GM12878 (cell line): ENCODE measurements around the gene C1D. TPM values are rescaled to one million over a fixed set of nuclear protein-coding genes. Genes with fewer than 3 reads are reported as not detected.
A peak's percentile ranks its signal among the peaks of the same experiment; 100 is the strongest.

ENCODE experiments used
- CBFB ChIP-seq: IDR thresholded peaks from 2 replicates; pipeline ENCODE4 v1.6.1; 2016; ENCODE audit warnings: antibody characterized with exemption, low read depth
- CTCF ChIP-seq, 3 experiments: IDR thresholded peaks in 2 of 3; conservative IDR thresholded peaks in 1 of 3; 2 replicates each; pipeline ENCODE4 v1.5.1; 2011; ENCODE audit warnings: low read depth in 3 of 3, low read length in 3 of 3, mild to moderate bottlenecking in 3 of 3, control low read depth in 2 of 3, moderate library complexity in 2 of 3, inconsistent platforms in 1 of 3, mixed read lengths in 1 of 3; ENCODE audit not compliant: control insufficient read depth in 2 of 3, insufficient read depth in 1 of 3; ENCODE audit errors: extremely low read depth in 1 of 3
- EP300 ChIP-seq, 2 experiments: fragments of 150-350 bp in 1 of 2; IDR thresholded peaks; 2 replicates each; pipeline ENCODE4 v1.6.1; 2011 to 2012; ENCODE audit warnings: low read depth in 2 of 2, low read length in 2 of 2, borderline replicate concordance in 1 of 2, improper control_type of control experiment in 1 of 2, inconsistent platforms in 1 of 2; ENCODE audit not compliant: control insufficient read depth in 1 of 2
- FOS ChIP-seq: IDR thresholded peaks from 3 replicates; pipeline ENCODE4 v1.6.1; 2011; ENCODE audit warnings: borderline replicate concordance; ENCODE audit not compliant: insufficient read length; ENCODE audit errors: extremely low read depth
- GATAD2B ChIP-seq: fragments of 450-650 bp; conservative IDR thresholded peaks from 2 replicates; pipeline ENCODE4 v1.6.1; 2017; ENCODE audit warnings: low read depth, mild to moderate bottlenecking, moderate library complexity
- JUNB ChIP-seq: IDR thresholded peaks from 2 replicates; pipeline ENCODE4 v1.6.1; 2016; ENCODE audit warnings: antibody characterized with exemption, mild to moderate bottlenecking
- MYB ChIP-seq: fragments of 150-350 bp; IDR thresholded peaks from 2 replicates; pipeline ENCODE4 v1.6.1; 2014; ENCODE audit warnings: mild to moderate bottlenecking, low read depth, low read length, borderline replicate concordance
- NFXL1 ChIP-seq: fragments of 450-650 bp; IDR thresholded peaks from 2 replicates; pipeline ENCODE4 v1.6.1; 2017; ENCODE audit warnings: antibody characterized with exemption, mild to moderate bottlenecking, borderline replicate concordance
- PBX3 ChIP-seq: IDR thresholded peaks from 2 replicates; pipeline ENCODE4 v1.6.1; 2011; ENCODE audit warnings: mild to moderate bottlenecking, low read depth, low read length, moderate library complexity; ENCODE audit not compliant: insufficient replicate concordance
- POLR2AphosphoS5 ChIP-seq: IDR thresholded peaks from 2 replicates; pipeline ENCODE4 v1.6.1; 2011; ENCODE audit warnings: mild to moderate bottlenecking, low read length, inconsistent platforms
- RAD51 ChIP-seq: fragments of 450-650 bp; IDR thresholded peaks from 2 replicates; pipeline ENCODE4 v1.6.1; 2016; ENCODE audit warnings: moderate library complexity, mild to moderate bottlenecking, inconsistent platforms
- SIX5 ChIP-seq: IDR thresholded peaks from 2 replicates; pipeline ENCODE4 v1.6.1; 2011; ENCODE audit warnings: mild to moderate bottlenecking, low read depth, low read length, moderate library complexity; ENCODE audit not compliant: severe bottlenecking
- SP1 ChIP-seq: IDR thresholded peaks from one replicate; pipeline ENCODE4 v1.6.1; 2011; ENCODE audit warnings: low read depth, low read length
- TBL1XR1 ChIP-seq: IDR thresholded peaks from 2 replicates; pipeline ENCODE4 v1.6.1; 2012; ENCODE audit warnings: low read depth, low read length, improper control_type of control experiment
- TCF12 ChIP-seq: IDR thresholded peaks from 2 replicates; pipeline ENCODE4 v1.6.1; 2011; ENCODE audit warnings: low read depth, mild to moderate bottlenecking, low read length
- ZNF24 ChIP-seq: fragments of 450-650 bp; IDR thresholded peaks from 2 replicates; pipeline ENCODE4 v1.6.1; 2017; ENCODE audit warnings: antibody characterized with exemption, mild to moderate bottlenecking
- ZNF384 ChIP-seq: IDR thresholded peaks from 2 replicates; pipeline ENCODE4 v1.6.1; 2012; ENCODE audit warnings: low read depth, mild to moderate bottlenecking, low read length, improper control_type of control experiment, borderline replicate concordance
- polyA plus RNA-seq, 11 experiments: library from polyadenylated mRNA; depleted of rRNA in 4 of 11; unstranded in 6 of 11; stranded (reverse) in 5 of 11; fragments of >200 nt; fragmentation: Nextera tagmentation in 4 of 11; fragmentation: Illumina TruSeq in 1 of 11; extraction: Ambion mirVana in 4 of 11; extraction: Trizol in 1 of 11; gene quantifications; 1 replicate in 1 of 11; 2 replicates in 10 of 11; pipeline versions ENCODE4 v1.2.1 to v1.2.3, GENCODE V29; 2011 to 2016; ENCODE audit warnings: inconsistent platforms in 2 of 11, missing spikeins in 2 of 11, low read depth in 1 of 11
- total RNA-seq, 4 experiments: library from RNA; depleted of rRNA in 3 of 4; stranded (reverse); fragments of >200 nt in 3 of 4; fragmentation: Illumina TruSeq in 1 of 4; extraction: Trizol in 1 of 4; gene quantifications; 2 replicates each; pipeline versions ENCODE4 v1.2.1 to v1.2.3, GENCODE V29; 2013 to 2021
- TF ChIP-seq, protein P1 (sequence below): fragments of 450-650 bp; formaldehyde crosslinking; IDR thresholded peaks from 2 replicates; pipeline ENCODE4 v1.5.0; 2022; ENCODE audit warnings: mild to moderate bottlenecking, missing genetic modification characterization
- TF ChIP-seq, protein P2 (sequence below): fragments of 450-650 bp; IDR thresholded peaks from 2 replicates; pipeline ENCODE4 v1.6.1; 2014; ENCODE audit warnings: mild to moderate bottlenecking
- TF ChIP-seq, protein P3 (sequence below): fragments of 450-650 bp; IDR thresholded peaks from 2 replicates; pipeline ENCODE4 v1.6.1; 2017; ENCODE audit warnings: borderline replicate concordance

C1D gene
- total and polyA plus RNA-seq, 10 of the 15 experiments (the other 5 are each of a cell fraction or from before 2014, with no cell fraction given): 18.9 to 152 (median 59.1) TPM

DNA sequence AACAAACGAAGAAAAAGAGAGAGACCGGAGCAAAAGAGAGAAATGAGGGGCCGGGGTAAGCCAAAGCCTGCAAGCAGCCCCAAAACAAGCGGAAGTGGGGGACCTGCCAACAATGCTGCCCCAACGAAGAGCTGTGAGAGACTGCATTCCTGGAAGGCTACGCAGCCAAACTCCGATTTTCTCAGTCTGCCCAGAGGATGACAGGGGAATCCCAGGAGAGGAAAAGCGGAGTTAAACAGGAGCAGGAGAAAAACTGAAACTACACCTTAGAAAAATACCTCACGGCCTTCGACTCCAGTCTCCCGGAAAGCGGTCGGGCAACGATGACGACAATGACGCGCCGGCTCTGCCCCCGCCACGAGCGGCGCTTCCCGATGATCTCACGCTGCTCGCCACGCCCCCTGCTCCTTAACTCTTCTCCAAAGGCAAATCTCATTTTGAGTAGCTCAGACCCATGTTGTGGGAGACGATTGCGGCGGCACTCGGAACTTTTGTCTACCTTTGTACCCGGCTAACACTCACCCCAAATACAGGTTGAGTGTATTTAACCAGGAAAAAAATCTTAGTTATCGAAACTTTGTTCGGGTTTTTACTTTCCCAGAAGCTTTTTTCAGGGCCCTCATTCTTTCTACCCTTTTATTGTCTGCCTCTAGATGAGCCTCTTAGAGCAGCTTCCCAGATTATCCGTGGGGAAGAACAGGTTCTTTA is at the start of gene C1D (continued):
- TF ChIP-seq CBFB: peak; percentile 71; the same call in 1 of the 2 replicates
- TF ChIP-seq, protein P1, sequence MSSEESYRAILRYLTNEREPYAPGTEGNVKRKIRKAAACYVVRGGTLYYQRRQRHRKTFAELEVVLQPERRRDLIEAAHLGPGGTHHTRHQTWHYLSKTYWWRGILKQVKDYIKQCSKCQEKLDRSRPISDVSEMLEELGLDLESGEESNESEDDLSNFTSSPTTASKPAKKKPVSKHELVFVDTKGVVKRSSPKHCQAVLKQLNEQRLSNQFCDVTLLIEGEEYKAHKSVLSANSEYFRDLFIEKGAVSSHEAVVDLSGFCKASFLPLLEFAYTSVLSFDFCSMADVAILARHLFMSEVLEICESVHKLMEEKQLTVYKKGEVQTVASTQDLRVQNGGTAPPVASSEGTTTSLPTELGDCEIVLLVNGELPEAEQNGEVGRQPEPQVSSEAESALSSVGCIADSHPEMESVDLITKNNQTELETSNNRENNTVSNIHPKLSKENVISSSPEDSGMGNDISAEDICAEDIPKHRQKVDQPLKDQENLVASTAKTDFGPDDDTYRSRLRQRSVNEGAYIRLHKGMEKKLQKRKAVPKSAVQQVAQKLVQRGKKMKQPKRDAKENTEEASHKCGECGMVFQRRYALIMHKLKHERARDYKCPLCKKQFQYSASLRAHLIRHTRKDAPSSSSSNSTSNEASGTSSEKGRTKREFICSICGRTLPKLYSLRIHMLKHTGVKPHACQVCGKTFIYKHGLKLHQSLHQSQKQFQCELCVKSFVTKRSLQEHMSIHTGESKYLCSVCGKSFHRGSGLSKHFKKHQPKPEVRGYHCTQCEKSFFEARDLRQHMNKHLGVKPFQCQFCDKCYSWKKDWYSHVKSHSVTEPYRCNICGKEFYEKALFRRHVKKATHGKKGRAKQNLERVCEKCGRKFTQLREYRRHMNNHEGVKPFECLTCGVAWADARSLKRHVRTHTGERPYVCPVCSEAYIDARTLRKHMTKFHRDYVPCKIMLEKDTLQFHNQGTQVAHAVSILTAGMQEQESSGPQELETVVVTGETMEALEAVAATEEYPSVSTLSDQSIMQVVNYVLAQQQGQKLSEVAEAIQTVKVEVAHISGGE (CRISPR knock-in tag): no peak
- TF ChIP-seq, protein P2, sequence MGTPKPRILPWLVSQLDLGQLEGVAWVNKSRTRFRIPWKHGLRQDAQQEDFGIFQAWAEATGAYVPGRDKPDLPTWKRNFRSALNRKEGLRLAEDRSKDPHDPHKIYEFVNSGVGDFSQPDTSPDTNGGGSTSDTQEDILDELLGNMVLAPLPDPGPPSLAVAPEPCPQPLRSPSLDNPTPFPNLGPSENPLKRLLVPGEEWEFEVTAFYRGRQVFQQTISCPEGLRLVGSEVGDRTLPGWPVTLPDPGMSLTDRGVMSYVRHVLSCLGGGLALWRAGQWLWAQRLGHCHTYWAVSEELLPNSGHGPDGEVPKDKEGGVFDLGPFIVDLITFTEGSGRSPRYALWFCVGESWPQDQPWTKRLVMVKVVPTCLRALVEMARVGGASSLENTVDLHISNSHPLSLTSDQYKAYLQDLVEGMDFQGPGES: 0 out of 2 replicates have a peak, but pooled peaks have one; percentile 34
- no peak for TF ChIP-seq EP300 (IDR thresholded peaks at IDR 0.05; ENCODE audit: borderline replicate concordance in 1 of 2, control insufficient read depth in 1 of 2, low read depth in 2 of 2, low read length in 2 of 2)
- no peak for TF ChIP-seq TCF12
- TF ChIP-seq SIX5: peak; percentile 41
- TF ChIP-seq POLR2AphosphoS5: peak; percentile 86
- TF ChIP-seq MYB: no peak
- TF ChIP-seq ZNF24: no peak
- no peak for TF ChIP-seq FOS
- TF ChIP-seq CTCF (IDR thresholded peaks at IDR 0.05 in 2 of 3, conservative IDR thresholded peaks at IDR 0.05 in 1 of 3; ENCODE audit: control insufficient read depth in 2 of 3, extremely low read depth in 1 of 3, insufficient read depth in 1 of 3, low read depth in 3 of 3, low read length in 3 of 3): no peak
- no peak for TF ChIP-seq ZNF384
- TF ChIP-seq, protein P3, sequence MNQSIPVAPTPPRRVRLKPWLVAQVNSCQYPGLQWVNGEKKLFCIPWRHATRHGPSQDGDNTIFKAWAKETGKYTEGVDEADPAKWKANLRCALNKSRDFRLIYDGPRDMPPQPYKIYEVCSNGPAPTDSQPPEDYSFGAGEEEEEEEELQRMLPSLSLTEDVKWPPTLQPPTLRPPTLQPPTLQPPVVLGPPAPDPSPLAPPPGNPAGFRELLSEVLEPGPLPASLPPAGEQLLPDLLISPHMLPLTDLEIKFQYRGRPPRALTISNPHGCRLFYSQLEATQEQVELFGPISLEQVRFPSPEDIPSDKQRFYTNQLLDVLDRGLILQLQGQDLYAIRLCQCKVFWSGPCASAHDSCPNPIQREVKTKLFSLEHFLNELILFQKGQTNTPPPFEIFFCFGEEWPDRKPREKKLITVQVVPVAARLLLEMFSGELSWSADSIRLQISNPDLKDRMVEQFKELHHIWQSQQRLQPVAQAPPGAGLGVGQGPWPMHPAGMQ: no peak
- TF ChIP-seq NFXL1: no peak
- 0 out of 2 replicates have a peak, but pooled peaks have one; percentile 17 for TF ChIP-seq JUNB
- no peak for TF ChIP-seq PBX3
- TF ChIP-seq SP1: peak; percentile 82
- TF ChIP-seq RAD51: no peak
- peak; percentile 77; the same call in 1 of the 2 replicates for TF ChIP-seq GATAD2B
- TF ChIP-seq TBL1XR1: peak; percentile 76; the same call in 1 of the 2 replicates
